ENCODE measurements around the gene SRGAP2B. TPM values are rescaled to one million over a fixed set of nuclear protein-coding genes. Genes with fewer than 3 reads are reported as not detected.
"Not testable (repeated sequence)": the region's sequence is repeated elsewhere in the genome, so short reads cannot be mapped to it uniquely, and the experiment has no call there.

Gene SRGAP2B
- total and polyA plus RNA-seq, 2 donors (not counting 3 experiments of a cell fraction or from before 2014, with no cell fraction given) = 13.4 to 75.2 TPM

DNA sequence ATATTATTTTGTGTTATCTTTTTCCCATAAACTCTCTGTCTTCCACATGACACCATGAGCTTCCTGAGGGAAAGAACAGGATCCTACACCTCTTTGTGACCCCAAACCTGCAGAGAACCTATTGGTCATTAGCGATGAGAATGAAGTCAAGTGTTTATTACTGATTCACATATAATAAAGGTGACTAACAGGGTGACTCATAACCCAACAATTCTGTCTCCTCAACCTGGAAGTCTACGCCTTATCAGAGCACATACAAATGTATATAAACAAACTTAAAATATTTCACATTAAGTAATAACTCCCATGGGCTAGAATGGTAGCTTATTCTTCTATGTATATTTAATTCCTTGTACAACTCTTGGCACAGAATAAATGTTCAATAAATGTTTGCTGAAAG, 117.3 kb downstream of the SRGAP2B start:
- DNase-seq (ENCODE audit: low read depth, low spot score); H3K4me2 ChIP-seq (ENCODE audit: insufficient read depth, low read length); BruUV-seq (replicated peaks); H3K27ac ChIP-seq (ENCODE audit: insufficient read depth, low read depth, low read length); POLR2A ChIA-PET; dilution Hi-C loops (cut with MboI; ENCODE audit: extremely low pct_ligation_motif_present, low sequenced_read_pairs); H3K79me2 ChIP-seq (ENCODE audit: control insufficient read depth, insufficient read depth, low read length); H3K9me1 ChIP-seq (replicated peaks; ENCODE audit: control insufficient read depth, extremely low read depth, insufficient read depth, low read length); H3K4me1 ChIP-seq (ENCODE audit: control insufficient read depth, extremely low read depth, insufficient read depth, low read length); H3K9me3 ChIP-seq (replicated peaks; ENCODE audit: control insufficient read depth, insufficient read depth, low read length); H2AFZ ChIP-seq (ENCODE audit: low read depth, low read length); H3K36me3 ChIP-seq (ENCODE audit: control insufficient read depth in 2 of 2, extremely low read depth in 1 of 2, insufficient read depth in 2 of 2, low read length in 2 of 2); intact Hi-C loops (cut with micrococcal nuclease); CTCF ChIA-PET; H3K4me3 ChIP-seq (replicated peaks in 1 of 3; ENCODE audit: insufficient read depth in 1 of 3, low read depth in 1 of 3, low read length in 3 of 3); H4K20me1 ChIP-seq (replicated peaks; ENCODE audit: control insufficient read depth, extremely low read depth, insufficient read depth, low read length); H3K27me3 ChIP-seq (ENCODE audit: control insufficient read depth in 2 of 2, insufficient read depth in 2 of 2, low read length in 2 of 2); H3K9ac ChIP-seq (replicated peaks; ENCODE audit: extremely low read depth, insufficient read depth, low read length): not testable (repeated sequence)
- peak; percentile 74 for FAIRE-seq

DNA sequence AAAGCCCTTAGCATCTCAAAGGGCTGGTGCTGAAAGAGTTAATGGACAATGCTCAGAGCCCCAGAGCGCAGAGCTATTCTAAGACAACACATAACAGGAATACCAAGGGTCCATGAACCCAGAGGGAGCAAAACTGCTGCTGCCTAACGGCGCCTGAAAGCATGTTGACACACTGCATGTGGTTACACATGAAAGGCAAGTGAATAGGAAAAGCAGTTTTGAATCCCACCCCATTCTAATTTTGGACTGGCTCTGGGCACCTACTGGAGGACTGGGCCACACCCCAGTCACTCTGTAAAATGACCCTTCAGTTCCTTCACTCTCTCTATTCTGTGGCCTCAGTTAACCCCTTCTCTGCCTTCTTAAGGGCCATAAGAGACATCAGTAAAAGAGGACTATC, 123.2 kb downstream of the SRGAP2B start:
- H3K9me3 ChIP-seq (replicated peaks; ENCODE audit: control insufficient read depth, insufficient read depth, low read length); H3K9me1 ChIP-seq (replicated peaks; ENCODE audit: control insufficient read depth, extremely low read depth, insufficient read depth, low read length); H3K9ac ChIP-seq (replicated peaks; ENCODE audit: extremely low read depth, insufficient read depth, low read length); H3K4me1 ChIP-seq (ENCODE audit: control insufficient read depth, extremely low read depth, insufficient read depth, low read length); H3K79me2 ChIP-seq (ENCODE audit: control insufficient read depth, insufficient read depth, low read length); DNase-seq (ENCODE audit: low read depth, low spot score); H3K36me3 ChIP-seq (ENCODE audit: control insufficient read depth in 2 of 2, extremely low read depth in 1 of 2, insufficient read depth in 2 of 2, low read length in 2 of 2); H3K4me3 ChIP-seq (replicated peaks in 1 of 3; ENCODE audit: insufficient read depth in 1 of 3, low read depth in 1 of 3, low read length in 3 of 3); H3K27me3 ChIP-seq (ENCODE audit: control insufficient read depth in 2 of 2, insufficient read depth in 2 of 2, low read length in 2 of 2); H3K27ac ChIP-seq (ENCODE audit: insufficient read depth, low read depth, low read length); intact Hi-C loops (cut with micrococcal nuclease); FAIRE-seq; H4K20me1 ChIP-seq (replicated peaks; ENCODE audit: control insufficient read depth, extremely low read depth, insufficient read depth, low read length); H2AFZ ChIP-seq (ENCODE audit: low read depth, low read length); BruUV-seq (replicated peaks); CTCF ChIA-PET; dilution Hi-C loops (cut with MboI; ENCODE audit: extremely low pct_ligation_motif_present, low sequenced_read_pairs); H3K4me2 ChIP-seq (ENCODE audit: insufficient read depth, low read length); POLR2A ChIA-PET: not testable (repeated sequence)

DNA sequence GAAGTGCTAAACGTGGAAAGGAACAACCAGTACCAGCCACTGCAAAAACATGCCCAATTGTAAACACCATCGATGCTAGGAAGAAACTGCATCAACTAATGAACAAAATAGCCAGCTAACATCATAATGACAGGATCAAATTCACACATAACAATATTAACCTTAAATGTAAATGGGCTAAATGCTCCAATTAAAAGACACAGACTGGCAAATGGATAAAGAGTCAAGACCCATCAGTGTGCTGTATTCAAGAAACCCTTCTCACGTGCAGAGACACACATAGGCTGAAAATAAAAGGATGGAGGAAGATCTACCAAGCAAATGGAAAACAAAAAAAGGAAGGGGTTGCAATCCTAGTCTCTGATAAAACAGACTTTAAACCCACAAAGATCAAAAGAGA, 128.6 kb downstream of the SRGAP2B start:
- intact Hi-C loops (cut with micrococcal nuclease); BruUV-seq (replicated peaks): not testable (repeated sequence)

DNA sequence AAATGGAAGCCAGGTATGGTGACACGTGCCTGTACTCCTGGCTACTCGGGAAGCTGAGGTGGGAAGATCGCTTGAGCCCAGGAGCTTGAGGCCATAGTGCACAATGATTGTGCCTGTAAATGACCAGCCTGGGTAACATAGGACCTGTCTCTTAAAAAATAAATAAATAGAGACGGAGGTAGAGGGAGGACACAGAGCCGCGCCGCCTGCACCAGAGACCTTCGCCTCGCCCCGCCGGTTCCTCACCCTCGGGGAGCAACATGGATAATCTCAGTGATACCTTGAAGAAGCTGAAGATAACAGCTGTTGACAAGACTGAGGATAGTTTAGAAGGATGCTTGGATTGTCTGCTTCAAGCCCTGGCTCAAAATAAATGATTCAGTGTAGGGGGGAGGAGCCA, 130.4 kb downstream of the SRGAP2B start:
- intact Hi-C loops (cut with micrococcal nuclease); H3K4me3 ChIP-seq (replicated peaks in 1 of 3; ENCODE audit: insufficient read depth in 1 of 3, low read depth in 1 of 3, low read length in 3 of 3); H3K4me2 ChIP-seq (ENCODE audit: insufficient read depth, low read length); POLR2A ChIA-PET; dilution Hi-C loops (cut with MboI; ENCODE audit: extremely low pct_ligation_motif_present, low sequenced_read_pairs); H3K79me2 ChIP-seq (ENCODE audit: control insufficient read depth, insufficient read depth, low read length); DNase-seq (ENCODE audit: low read depth, low spot score); FAIRE-seq; H3K27ac ChIP-seq (ENCODE audit: insufficient read depth, low read depth, low read length); H3K9me3 ChIP-seq (replicated peaks; ENCODE audit: control insufficient read depth, insufficient read depth, low read length); H3K9ac ChIP-seq (replicated peaks; ENCODE audit: extremely low read depth, insufficient read depth, low read length); H2AFZ ChIP-seq (ENCODE audit: low read depth, low read length); BruUV-seq (replicated peaks); H3K9me1 ChIP-seq (replicated peaks; ENCODE audit: control insufficient read depth, extremely low read depth, insufficient read depth, low read length); H3K36me3 ChIP-seq (ENCODE audit: control insufficient read depth in 2 of 2, extremely low read depth in 1 of 2, insufficient read depth in 2 of 2, low read length in 2 of 2); CTCF ChIA-PET; H3K27me3 ChIP-seq (ENCODE audit: control insufficient read depth in 2 of 2, insufficient read depth in 2 of 2, low read length in 2 of 2); H3K4me1 ChIP-seq (ENCODE audit: control insufficient read depth, extremely low read depth, insufficient read depth, low read length); H4K20me1 ChIP-seq (replicated peaks; ENCODE audit: control insufficient read depth, extremely low read depth, insufficient read depth, low read length): not testable (repeated sequence)

More for the DNA sequence above, 128.6 kb downstream of the SRGAP2B start:
- H3K9ac ChIP-seq (replicated peaks; ENCODE audit: extremely low read depth, insufficient read depth, low read length); DNase-seq (ENCODE audit: low read depth, low spot score); dilution Hi-C loops (cut with MboI; ENCODE audit: extremely low pct_ligation_motif_present, low sequenced_read_pairs); H3K4me1 ChIP-seq (ENCODE audit: control insufficient read depth, extremely low read depth, insufficient read depth, low read length); CTCF ChIA-PET; POLR2A ChIA-PET; H4K20me1 ChIP-seq (replicated peaks; ENCODE audit: control insufficient read depth, extremely low read depth, insufficient read depth, low read length); H3K4me3 ChIP-seq (replicated peaks in 1 of 3; ENCODE audit: insufficient read depth in 1 of 3, low read depth in 1 of 3, low read length in 3 of 3); H2AFZ ChIP-seq (ENCODE audit: low read depth, low read length); H3K9me3 ChIP-seq (replicated peaks; ENCODE audit: control insufficient read depth, insufficient read depth, low read length); H3K36me3 ChIP-seq (ENCODE audit: control insufficient read depth in 2 of 2, extremely low read depth in 1 of 2, insufficient read depth in 2 of 2, low read length in 2 of 2); H3K4me2 ChIP-seq (ENCODE audit: insufficient read depth, low read length); H3K9me1 ChIP-seq (replicated peaks; ENCODE audit: control insufficient read depth, extremely low read depth, insufficient read depth, low read length); H3K27ac ChIP-seq (ENCODE audit: insufficient read depth, low read depth, low read length); H3K27me3 ChIP-seq (ENCODE audit: control insufficient read depth in 2 of 2, insufficient read depth in 2 of 2, low read length in 2 of 2); FAIRE-seq; H3K79me2 ChIP-seq (ENCODE audit: control insufficient read depth, insufficient read depth, low read length): not testable (repeated sequence)

Measured in endothelial cell of umbilical vein (primary cell).